B cell (primary cell): Measurements from ENCODE around the gene EIF1AD. TPM values are rescaled to one million over a fixed set of nuclear protein-coding genes. Genes with fewer than 3 reads are reported as not detected.

Experiments used
- ATAC-seq: fragments of 200-7000 bp; cut with Tn5 transposase; one replicate; pipeline ENCODE4 v1.10.0; 2021; ENCODE audit warnings: low read depth, mild to moderate bottlenecking, moderate number of reproducible peaks, moderate library complexity
- CTCF ChIA-PET: fragments of 350-600 bp; sonication (Branson Sonifier 250); formaldehyde crosslinking; loops from one replicate; lab custom pipeline; 2021; ENCODE audit warnings: antibody characterized with exemption, inconsistent platforms; lab: Charles Lee
- POLR2A ChIA-PET: fragments of 350-600 bp; sonication (Branson Sonifier 250); formaldehyde crosslinking; loops from one replicate; lab custom pipeline; 2021; ENCODE audit warnings: antibody characterized with exemption; lab: Charles Lee
- DNase-seq: peaks from one replicate; pipeline ENCODE4 v3.0.0; 2013
- H2AFZ ChIP-seq: 2 replicates; pipeline ENCODE4 v1.6.1; 2012; ENCODE audit warnings: mild to moderate bottlenecking, low read depth, low read length; ENCODE audit not compliant: insufficient read depth, poor library complexity, severe bottlenecking
- H3K27ac ChIP-seq, 2 donors: 1 replicate in 1 of 2; 2 replicates in 1 of 2; pipeline ENCODE4 v1.5.1; 2012 to 2013; ENCODE audit warnings: low read length in 2 of 2, mild to moderate bottlenecking in 2 of 2, moderate library complexity in 1 of 2
- H3K27me3 ChIP-seq, 4 experiments: fragments of 200-600 bp in 1 of 4; sonication (generic) in 1 of 4; replicated peaks in 1 of 4; 1 replicate in 2 of 4; 2 replicates in 2 of 4; pipeline versions ENCODE4 v1.6.1 to v1.7.0; 2013 to 2016; ENCODE audit warnings: low read length in 3 of 4, mild to moderate bottlenecking in 2 of 4, mixed read lengths in 1 of 4, moderate library complexity in 1 of 4; ENCODE audit not compliant: insufficient read depth in 4 of 4, control insufficient read depth in 3 of 4; ENCODE audit errors: control extremely low read depth in 1 of 4
- H3K36me3 ChIP-seq, 2 experiments: replicated peaks in 1 of 2; 1 replicate in 1 of 2; 2 replicates in 1 of 2; pipeline versions ENCODE4 v1.6.1 to v1.7.1; 2013; ENCODE audit warnings: low read length in 1 of 2; ENCODE audit not compliant: insufficient read depth in 2 of 2, control insufficient read depth in 1 of 2; ENCODE audit errors: control extremely low read depth in 1 of 2, extremely low read depth in 1 of 2
- H3K4me1 ChIP-seq, 2 donors: fragments of 200-600 bp in 1 of 2; sonication (generic) in 1 of 2; 1 replicate in 1 of 2; 2 replicates in 1 of 2; pipeline versions ENCODE4 v1.5.1 to v1.6.1; 2013 to 2017; ENCODE audit warnings: low read length in 2 of 2; ENCODE audit not compliant: control insufficient read depth in 2 of 2, insufficient read depth in 2 of 2
- H3K4me2 ChIP-seq: replicated peaks from 2 replicates; pipeline ENCODE3; 2012; ENCODE audit warnings: mild to moderate bottlenecking, low read depth, low read length; ENCODE audit not compliant: poor library complexity, severe bottlenecking
- H3K4me3 ChIP-seq, 5 experiments: fragments of 200-600 bp in 1 of 5; sonication (generic) in 1 of 5; 1 replicate in 3 of 5; 2 replicates in 2 of 5; pipeline versions ENCODE4 v1.5.1 to v1.7.0; 2011 to 2016; ENCODE audit warnings: low read length in 4 of 5, mild to moderate bottlenecking in 4 of 5, low read depth in 2 of 5, control low read depth in 1 of 5, moderate library complexity in 1 of 5; ENCODE audit not compliant: insufficient read depth in 1 of 5; ENCODE audit errors: control extremely low read depth in 1 of 5, extremely low read depth in 1 of 5
- H3K79me2 ChIP-seq: fragments of 200-600 bp; sonication (generic); one replicate; pipeline ENCODE4 v1.6.0; 2016; ENCODE audit warnings: low read length; ENCODE audit not compliant: control insufficient read depth, insufficient read depth
- H3K9ac ChIP-seq: fragments of 200-600 bp; sonication (generic); 2 replicates; pipeline ENCODE4 v1.6.1; 2017; ENCODE audit warnings: mild to moderate bottlenecking, low read length, moderate library complexity
- H3K9me3 ChIP-seq, 3 donors: one replicate each; pipeline versions ENCODE4 v1.6.1 to v1.7.1; 2013; ENCODE audit warnings: low read length in 2 of 3; ENCODE audit not compliant: control insufficient read depth in 2 of 3, insufficient read depth in 1 of 3; ENCODE audit errors: control extremely low read depth in 1 of 3
- H4K20me1 ChIP-seq: 2 replicates; pipeline ENCODE4 v1.6.0; 2012; ENCODE audit warnings: mild to moderate bottlenecking, low read length; ENCODE audit not compliant: insufficient read depth, control insufficient read depth, poor library complexity, severe bottlenecking
- H3K27ac Mint-ChIP-seq: one replicate; pipeline ENCODE4 v1.8.0; 2021; ENCODE audit warnings: mixed read lengths
- H3K27me3 Mint-ChIP-seq: one replicate; pipeline ENCODE4 v1.8.0; 2021; ENCODE audit warnings: mixed read lengths
- H3K4me1 Mint-ChIP-seq: one replicate; pipeline ENCODE4 v1.8.0; 2021; ENCODE audit warnings: mixed read lengths
- H3K4me3 Mint-ChIP-seq: one replicate; pipeline ENCODE4 v1.8.0; 2021; ENCODE audit warnings: mixed read lengths
- H3K9me3 Mint-ChIP-seq: one replicate; pipeline ENCODE4 v1.8.0; 2022; ENCODE audit warnings: mixed read lengths; ENCODE audit not compliant: insufficient read depth
- CTCF ChIP-seq: fragments of 200-600 bp; IDR thresholded peaks from one replicate; pipeline ENCODE4 v1.8.0; 2022; ENCODE audit warnings: antibody characterized with exemption, mild to moderate bottlenecking
- EZH2 ChIP-seq: IDR thresholded peaks from 2 replicates; pipeline ENCODE4 v1.6.1; 2012; ENCODE audit warnings: borderline replicate concordance, low read depth, mild to moderate bottlenecking, moderate library complexity, low read length; ENCODE audit not compliant: insufficient read depth, poor library complexity, severe bottlenecking
- WGBS: methylation state at CpG from one replicate; pipeline ENCODE4 v1.1.5; 2013; ENCODE audit warnings: missing lambda C conversion rate; ENCODE audit not compliant: insufficient coverage; 5-methylcytosine and 5-hydroxymethylcytosine counted together
- intact Hi-C: fragments of 100-400 bp; cut with micrococcal nuclease; formaldehyde crosslinking; loops from one replicate; pipeline ENCODE4 v1.10.0; 2022
- polyA plus RNA-seq: library from polyadenylated mRNA; depleted of rRNA; stranded (reverse); fragments of >200 nt; gene quantifications from 2 replicates; pipeline ENCODE4 v1.2.3, GENCODE V29; 2012
- total RNA-seq, 2 donors: library from RNA; stranded (reverse); fragments of 120-200 nt in 1 of 2; gene quantifications; 1 replicate in 1 of 2; 2 replicates in 1 of 2; pipeline versions ENCODE4 v1.2.3 to v1.2.4, GENCODE V29; 2013 to 2022

EIF1AD gene
- total and polyA plus RNA-seq, 2 donors (not counting 1 experiment from before 2014, with no cell fraction given) = 56.9 to 65.2 TPM

GRCh38 chr11:66008468-66009101, 6.6 kb upstream of the EIF1AD start:
- intact Hi-C loops = no loop called here
- peaks cover 18% of the 10 kb centered on the region for H4K20me1 ChIP-seq
- H3K27me3 ChIP-seq = peaks cover 0 to 24% (median 12%) of the 10 kb centered on the region in 4 experiments
- H3K9me3 ChIP-seq = peaks cover 0 to 12% (median 0%) of the 10 kb centered on the region in 3 donors
- peaks cover 20% of the 10 kb centered on the region for H3K79me2 ChIP-seq
- H3K4me2 ChIP-seq = no peak overlapping the region
- peaks cover 6% of the 10 kb centered on the region for H3K4me1 Mint-ChIP-seq
- H3K4me3 Mint-ChIP-seq = no peak overlapping the region
- H3K9ac ChIP-seq = no peak overlapping the region
- peaks cover 8% of the 10 kb centered on the region for H3K27me3 Mint-ChIP-seq
- no peak overlapping the region for H3K27ac Mint-ChIP-seq
- no peak for TF ChIP-seq CTCF
- TF ChIP-seq EZH2 = no peak
- no peak overlapping the region for H3K4me3 ChIP-seq
- no peak for ATAC-seq
- WGBS = 62% methylated on average over 9 of the region's 10 CpGs
- peaks cover 0 to 19% of the 10 kb centered on the region in 2 experiments for H3K36me3 ChIP-seq
- no peaks in the 10 kb centered on the region for H3K9me3 Mint-ChIP-seq
- H3K27ac ChIP-seq = no peak overlapping the region
- DNase-seq = peak; percentile 12
- POLR2A ChIA-PET = interaction anchor here (0.7 kb wide), 1 partner anchor 27 kb away, joined by 3 read pairs; no protein-coding TSS in a partner anchor
- H2AFZ ChIP-seq = no peak overlapping the region
- CTCF ChIA-PET = interaction anchor here (0.7 to 1.9 kb wide), 7 partner anchors 14 to 149 kb away, joined by 3 to 6 read pairs (median 3); partner anchors contain the start of gene MUS81
- H3K4me1 ChIP-seq = peaks cover 11 to 14% of the 10 kb centered on the region in 2 donors

DNA sequence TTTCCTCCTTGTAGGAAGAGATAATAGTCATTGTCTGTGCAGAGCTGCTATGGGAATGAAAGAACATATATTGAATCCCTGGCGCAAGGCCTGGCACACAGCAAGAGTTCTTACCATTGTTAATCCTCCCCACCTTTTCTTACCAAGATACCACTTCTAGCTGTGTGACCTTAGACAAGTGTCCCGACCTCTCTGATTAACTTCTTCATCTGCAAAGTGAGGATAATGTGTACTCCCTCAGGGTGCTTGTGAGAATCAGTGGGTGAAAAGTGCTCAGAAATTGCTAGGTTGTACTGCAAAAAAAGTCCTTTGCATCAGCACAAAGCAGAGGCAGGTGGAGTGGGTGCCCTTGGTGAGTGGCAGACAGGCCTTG, 6.1 kb upstream of the EIF1AD start:
- CTCF ChIA-PET = interaction anchor here (1.1 to 1.9 kb wide), 4 partner anchors 15 to 148 kb away, joined by 3 to 6 read pairs (median 4); partner anchors contain the start of gene MUS81
- intact Hi-C loops = no loop called here
- H2AFZ ChIP-seq = no peak overlapping the region
- no CpG with 5 or more reads among the region's 2 CpGs for WGBS
- peaks cover 15 to 19% of the 10 kb centered on the region in 2 donors for H3K4me1 ChIP-seq
- no peak overlapping the region for H3K4me3 ChIP-seq
- no peak overlapping the region for H3K27ac ChIP-seq
- DNase-seq (no peak), ATAC-seq (no peak)
- Mint-ChIP-seq H3K4me1 (peaks cover 11% of the 10 kb centered on the region), H3K4me3 (no peak overlapping the region), H3K9me3 (no peaks in the 10 kb centered on the region), H3K27me3 (peaks cover 8% of the 10 kb centered on the region), H3K27ac (no peak overlapping the region)
- peaks cover 0 to 9% (median 0%) of the 10 kb centered on the region in 3 donors for H3K9me3 ChIP-seq
- peaks cover 0 to 19% (median 10%) of the 10 kb centered on the region in 4 experiments for H3K27me3 ChIP-seq
- peaks cover 0 to 23% of the 10 kb centered on the region in 2 experiments for H3K36me3 ChIP-seq
- H3K79me2 ChIP-seq = peaks cover 22% of the 10 kb centered on the region
- TF ChIP-seq CTCF = no peak
- no peak for TF ChIP-seq EZH2
- no peak overlapping the region for H3K4me2 ChIP-seq
- peaks cover 23% of the 10 kb centered on the region for H4K20me1 ChIP-seq
- POLR2A ChIA-PET = no interaction called here
- H3K9ac ChIP-seq = no peak overlapping the region
